ENCODE data around the gene NET1.
"Not testable (repeated sequence)": the region's sequence is repeated elsewhere in the genome, so short reads cannot be mapped to it uniquely, and the experiment has no call there.

Gene NET1

DNA sequence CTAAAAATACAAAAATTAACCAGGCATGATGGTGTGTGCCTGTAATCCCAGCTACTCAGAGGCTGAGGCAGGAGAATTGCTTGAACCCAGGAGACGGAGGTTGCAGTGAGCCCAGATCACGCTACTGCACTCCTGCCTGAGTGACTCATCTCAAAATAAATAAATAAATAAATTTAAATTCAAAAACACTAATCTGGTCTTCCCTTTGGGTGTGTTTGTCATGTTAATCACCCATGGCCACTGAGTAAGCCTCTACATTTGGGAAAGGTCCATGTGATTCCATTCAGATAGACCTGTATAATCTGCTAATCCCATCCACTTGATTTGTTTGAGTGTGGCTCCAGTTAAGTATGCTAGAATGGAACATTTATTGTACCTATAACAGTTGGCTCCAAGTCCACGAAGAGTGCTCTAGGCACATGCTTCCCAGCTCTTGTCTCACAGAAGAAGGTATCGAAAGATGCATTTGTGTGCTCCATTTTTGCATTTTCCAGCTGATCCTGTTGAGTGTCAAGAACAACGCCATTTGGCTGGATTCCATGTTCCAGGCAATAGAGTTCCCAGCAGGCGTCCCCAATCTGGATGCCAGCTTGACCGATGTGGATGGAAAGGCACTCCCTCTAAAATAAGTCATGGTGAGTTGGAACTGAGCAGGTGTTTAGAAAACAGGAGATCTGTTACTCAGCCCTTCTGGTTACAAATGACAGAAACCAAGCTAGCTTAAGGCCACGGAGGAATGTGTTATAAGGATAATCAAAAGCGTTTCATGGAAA lies 11.7 kb upstream of the NET1 start:
- DNase-seq, result no peak

DNA sequence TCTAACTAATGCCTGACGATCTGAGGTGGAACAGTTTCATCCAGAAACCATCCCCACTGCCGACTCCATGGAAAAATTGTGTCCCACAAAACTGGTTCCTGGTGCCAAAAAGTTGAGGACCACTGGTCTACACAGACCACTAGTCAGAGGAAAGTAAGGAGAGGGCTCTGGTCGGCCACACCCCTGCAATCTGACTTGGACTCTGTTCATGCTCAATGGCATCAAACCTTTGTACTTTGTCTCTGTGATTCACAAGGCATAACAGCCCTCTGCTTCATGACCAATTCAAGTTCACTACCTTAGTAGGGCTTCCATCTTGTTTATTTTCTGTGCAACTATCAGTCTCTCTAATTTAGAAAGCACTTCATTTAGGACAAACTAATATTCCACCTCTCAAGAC lies 9.6 kb upstream of the NET1 start:
- DNase-seq, result no peak

DNA sequence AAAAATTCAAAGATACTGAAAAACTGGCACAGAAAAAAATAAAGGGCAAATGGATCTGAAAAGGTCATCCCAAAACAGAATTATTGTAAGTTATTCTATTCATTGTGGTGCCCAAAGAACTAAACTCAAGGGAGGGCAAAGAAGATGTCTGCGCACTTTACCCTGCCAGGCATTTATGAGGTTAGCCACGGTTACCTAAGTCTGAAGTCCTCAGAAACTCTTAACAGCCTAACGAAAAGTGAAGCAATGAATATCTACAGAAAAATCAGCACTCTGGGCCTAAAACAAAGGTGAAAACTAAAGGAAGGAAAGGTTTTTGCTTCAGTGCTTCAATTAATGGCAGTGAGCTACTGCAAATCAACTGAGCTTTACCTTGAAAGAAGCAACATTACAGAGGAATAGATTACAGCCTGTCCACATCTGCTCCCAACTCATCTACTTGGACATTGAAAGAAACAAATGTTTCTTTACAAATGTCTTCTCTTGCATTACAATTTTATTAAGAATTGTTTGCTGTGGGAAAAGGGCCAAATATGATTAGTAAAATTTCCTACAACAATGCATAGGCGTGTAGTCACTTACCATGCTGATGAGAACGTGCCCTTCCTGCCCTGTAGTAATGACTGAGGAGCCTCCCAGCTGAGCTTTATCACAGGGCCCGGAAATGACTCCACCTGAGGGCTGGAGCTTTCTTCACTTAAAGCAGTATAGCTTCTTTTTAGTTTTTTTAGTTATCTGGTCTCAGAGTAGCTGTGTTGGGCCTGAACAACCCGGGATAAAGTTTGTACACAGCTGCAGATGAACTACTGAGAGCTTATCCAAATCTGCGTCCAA lies 7.9 kb upstream of the NET1 start, which contains the start of gene TUBAL3:
Gene TUBAL3, minus strand, starts transcription at position 621 of the 834 bp plus-strand sequence. Its CDS starts 36 bp downstream, at position 585.
- no peak for DNase-seq

DNA sequence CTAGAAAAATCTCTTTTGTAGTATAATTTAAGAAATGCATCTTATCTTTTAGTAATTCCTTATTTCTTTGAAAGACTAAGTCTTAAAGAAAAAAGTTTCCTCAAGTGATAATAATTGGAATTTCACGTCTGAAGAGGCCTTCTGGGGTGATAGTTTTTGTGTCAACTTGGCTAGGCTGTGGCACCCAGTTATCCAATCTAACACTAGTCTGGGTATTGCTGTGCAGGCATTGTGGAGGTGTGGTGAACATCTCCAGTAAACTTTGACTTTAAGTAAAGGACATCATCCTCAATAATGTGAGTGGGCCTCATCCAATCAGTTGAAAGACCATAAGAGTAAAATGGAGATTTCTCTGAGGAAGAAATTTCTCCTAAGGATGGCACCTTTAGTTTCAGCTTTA lies 5.4 kb upstream of the NET1 start:
- DNase-seq, result no peak

DNA sequence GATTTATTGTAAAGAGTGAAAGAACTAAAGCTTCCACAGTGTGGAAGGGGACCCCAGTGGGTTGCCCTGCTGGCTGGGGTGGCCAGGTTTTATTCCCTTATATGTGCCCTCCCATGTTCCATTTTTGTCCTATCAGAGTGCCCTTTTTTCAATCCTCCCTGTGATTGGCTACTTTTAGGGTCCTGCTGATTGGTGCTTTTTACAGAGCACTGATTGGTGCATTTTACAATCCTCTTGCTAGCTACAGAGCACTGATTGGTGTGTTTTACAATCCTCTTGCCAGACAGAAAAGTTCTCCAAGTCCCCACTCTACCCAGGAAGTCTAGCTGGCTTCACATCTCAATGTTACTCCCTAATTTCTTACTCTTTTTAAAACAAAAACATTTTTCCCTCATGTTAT lies 1.6 kb upstream of the NET1 start:
- not testable (repeated sequence) for DNase-seq

DNA sequence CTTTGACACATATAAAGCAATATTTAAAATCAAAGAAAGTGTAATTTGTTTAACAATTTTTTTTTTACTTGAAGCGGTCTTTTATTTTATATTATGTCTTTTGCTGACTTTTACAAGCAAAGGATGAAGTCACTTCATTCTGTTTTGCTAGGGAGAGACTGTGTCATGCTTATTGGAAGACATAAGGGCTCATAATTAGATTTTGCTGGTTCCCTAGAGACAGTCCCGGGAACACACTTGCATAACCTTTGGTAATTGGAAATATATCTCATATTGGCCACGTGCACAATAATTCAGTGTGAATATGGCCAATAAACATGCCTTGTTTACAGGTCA lies 448 bp upstream of the NET1 start:
- DNase-seq, result peak in 1 of 2 experiments; percentile 37

DNA sequence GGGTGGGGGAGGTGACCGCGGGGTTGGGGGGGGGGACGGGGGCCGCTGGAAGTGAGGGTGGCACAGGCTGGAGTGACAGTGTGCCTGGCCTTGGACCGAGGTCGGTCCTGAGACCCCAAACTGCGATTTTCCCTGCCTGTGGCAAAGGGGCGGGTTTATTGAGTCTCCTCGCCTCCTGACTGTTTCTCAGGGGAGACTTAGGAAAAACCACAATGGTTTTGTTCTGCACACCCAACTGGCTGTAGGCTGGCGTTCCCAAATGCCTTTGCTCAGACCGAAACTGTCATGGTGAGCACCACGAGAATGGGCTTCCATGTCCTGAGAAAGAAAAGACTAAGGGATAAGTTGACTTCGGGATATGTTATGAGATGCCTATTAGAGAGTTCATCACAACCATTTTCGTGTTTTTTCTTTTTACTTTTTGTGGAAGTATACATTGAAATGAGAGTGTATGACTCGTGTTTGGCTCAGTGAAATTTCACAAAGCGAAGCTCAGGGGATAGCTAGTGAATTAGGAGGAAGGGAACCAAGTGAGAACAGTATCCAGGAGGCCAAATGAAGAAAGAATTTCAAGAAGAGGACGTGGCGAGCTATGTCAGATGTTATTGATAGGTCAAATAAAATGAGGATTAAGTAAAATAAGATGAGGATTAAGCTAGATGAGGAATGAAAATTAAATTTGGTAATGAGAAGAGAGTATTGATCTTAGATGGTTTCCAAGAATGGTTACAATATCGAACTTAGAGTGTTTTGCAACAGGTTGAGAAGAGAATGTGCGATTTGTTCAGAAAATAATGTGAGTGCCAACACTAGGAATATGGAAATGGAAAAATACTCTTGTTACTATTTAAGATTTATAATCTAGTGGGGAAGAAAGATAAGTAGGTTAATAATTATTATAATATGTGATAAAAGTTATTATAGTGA lies 918 bp downstream of the NET1 start:
- DNase-seq, result peak; percentile 65 to 69

DNA sequence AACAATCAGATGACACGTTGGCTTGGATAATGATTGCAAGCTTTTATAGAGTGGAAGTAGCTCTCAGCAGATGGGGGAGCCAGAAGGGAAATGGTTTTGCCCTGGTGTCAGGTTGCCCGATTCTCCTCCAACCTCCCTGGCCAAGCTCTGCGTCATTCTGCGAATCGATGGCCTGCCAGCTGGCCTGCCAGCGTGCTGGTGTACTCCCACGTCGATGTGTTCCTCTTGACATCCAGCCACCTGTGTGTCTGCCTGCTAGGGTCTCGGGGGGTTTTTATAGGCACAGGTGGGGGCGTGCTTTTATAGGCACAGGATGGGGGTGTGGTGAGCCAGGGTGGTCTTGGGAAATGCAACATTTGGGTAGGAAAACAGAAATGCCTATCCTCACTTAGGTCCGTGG lies 4.6 kb downstream of the NET1 start:
- DNase-seq, result peak; percentile 94

DNA sequence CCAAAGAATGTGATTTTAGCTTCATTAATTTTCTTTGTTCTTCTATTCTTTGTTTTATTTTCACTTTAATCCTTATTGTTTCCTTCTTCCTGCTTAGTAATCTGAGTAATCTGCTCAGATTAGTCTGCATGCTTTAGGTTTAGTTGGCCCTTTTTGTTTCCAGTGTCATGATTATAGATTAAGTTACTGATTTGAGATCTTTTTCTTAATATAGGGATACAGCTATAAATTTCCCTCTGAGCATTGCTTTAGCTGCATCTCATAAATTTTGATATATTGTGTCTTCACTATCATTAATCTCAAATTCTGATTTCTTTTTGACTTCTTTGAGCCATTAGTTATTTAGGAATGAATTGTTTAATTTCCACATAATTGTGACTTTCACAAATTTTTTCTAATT lies 6.2 kb downstream of the NET1 start:
- DNase-seq, result no peak

DNA sequence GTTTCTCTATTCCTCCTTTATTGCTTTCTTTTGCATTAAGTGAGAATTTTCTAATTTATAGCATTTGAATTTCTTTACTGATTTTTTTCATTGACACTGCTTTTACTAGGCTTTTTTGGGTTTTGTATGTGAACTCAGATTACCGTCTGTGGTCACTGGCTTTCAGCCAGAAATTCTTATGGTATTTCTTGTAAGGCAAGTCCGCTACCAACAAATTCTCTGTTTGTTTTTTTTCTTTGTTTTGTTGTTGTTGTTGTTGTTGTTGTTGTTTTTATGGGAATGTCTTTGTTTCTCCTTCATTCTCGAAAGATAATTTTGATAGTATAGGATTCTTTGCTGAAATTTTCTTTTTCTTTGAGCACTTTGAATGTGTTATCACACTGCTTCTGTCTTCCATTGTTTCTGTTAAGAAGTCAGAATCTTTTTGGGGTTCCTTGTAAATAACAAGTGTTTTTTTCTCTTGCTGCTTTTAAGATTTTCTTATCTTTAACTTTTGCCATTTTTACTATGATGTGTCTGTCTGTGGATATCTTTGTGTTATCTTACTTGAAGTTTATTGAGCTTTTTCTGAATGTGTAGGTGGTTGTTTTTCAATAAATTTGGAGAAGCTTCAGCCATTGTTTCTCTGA lies 7.2 kb downstream of the NET1 start:
- DNase-seq, result no peak

DNA sequence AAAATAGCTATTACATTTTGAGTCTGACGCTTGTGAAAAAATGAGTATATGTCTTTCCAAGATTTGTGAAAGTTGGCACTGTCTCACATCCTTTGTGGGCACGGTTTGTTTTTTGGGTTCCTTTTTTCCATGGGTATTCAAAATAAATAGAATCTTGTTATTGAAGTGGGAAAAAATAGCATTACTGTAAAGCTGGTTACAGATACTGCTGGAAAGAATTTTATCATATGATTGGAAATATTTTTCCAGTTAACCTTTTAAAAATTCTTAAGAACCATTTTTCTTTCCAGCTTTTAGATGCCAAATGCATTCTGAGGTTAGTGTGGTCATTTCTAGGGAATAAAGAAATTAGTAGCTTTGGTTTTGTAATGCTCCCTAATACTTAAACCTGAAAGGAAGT lies 11.4 kb downstream of the NET1 start:
- no peak for DNase-seq

DNA sequence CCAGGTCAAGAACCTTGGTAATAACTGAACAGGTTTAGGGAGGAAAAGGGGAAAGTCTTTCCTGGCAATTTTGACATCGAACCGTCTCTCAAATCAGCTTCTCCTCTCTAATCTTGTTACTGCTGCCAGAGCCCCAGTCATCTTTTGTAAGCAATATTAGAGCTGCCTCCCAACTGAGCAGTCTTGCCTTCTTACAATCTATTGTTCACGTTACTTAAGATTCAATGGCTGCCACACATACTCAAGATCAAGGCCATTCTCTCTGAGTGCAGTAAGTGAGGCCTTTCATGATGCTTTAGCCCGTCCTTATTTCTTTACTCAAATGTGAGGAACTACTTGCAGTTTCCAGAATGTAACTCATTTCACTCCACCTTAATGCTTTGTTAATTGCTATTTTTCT lies 12.4 kb downstream of the NET1 start:
- DNase-seq, result no peak

DNA sequence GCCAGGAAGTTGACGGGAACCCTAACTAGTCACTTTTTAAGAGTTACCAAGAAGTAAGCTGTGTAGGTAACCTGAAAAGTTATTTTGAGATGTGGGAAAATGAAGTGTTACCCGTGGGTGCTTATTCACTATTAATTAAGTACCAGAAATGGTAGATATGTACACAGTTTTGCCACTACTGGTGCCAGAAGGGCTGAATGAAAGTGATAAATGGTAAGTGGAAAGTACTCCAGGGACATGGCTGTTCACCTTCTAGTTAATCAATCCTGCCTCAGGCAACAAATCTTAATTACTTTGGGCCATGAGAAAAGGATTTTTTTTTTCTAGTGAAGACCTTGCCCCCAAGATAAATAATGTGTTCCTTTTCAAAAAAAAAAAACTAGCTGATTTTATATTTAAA lies 15.8 kb downstream of the NET1 start:
- no peak for DNase-seq

DNA sequence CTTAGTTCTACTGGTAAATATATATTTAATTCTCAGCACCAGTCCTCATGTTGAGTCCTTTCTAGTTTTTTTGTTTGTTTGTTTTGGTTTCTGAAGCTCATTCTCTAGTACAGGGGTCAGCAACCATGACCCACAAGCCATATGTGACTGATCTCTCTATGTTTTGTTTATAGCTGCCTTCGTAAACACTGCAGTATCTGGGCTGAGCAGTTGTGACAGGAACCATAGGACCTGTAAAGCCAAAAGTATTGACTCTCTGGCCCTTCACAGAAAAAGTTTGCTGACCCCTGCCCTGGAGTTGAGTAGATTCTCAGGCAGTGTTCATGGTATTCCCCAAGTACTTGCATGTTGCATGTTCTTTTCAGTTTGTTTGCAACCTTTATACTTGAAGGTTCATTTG lies 20.8 kb downstream of the NET1 start:
- DNase-seq, result no peak

DNA sequence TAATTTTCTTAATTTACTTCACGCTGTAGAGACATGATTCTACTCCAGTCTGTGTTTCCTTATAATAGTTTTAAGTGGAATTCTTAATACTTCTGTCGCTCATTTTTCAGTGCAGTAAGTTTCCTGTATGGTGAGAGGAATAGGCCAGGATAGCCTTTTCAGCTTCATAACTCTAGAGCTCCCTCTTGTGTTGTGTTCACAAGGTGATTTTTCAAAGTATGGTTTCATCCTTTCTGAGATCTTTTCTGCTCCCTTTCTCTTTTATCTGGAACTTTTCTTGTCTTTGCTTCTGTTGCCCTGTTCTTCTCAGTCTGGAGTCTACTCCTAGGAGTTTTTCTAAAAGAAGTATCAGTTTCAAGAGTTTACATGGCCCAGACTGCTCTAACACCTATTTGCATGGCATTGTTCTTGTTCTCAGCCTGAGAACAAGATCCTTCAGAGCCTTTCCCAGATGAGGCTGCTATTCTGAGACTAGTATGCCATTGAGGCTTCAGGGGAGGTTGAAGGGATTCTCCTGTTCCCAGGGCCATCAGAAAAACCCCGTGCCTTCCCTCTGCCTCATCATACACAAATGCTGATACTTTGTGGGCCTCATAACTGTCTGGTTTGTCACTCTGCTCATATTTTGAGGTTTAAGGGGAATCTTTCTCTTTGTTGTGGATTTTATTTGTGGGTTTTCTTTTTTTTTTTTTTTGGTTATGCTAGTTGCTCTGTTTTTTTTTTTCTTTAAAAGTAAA lies 21.8 kb downstream of the NET1 start:
- peak; percentile 88 to 90 for DNase-seq

DNA sequence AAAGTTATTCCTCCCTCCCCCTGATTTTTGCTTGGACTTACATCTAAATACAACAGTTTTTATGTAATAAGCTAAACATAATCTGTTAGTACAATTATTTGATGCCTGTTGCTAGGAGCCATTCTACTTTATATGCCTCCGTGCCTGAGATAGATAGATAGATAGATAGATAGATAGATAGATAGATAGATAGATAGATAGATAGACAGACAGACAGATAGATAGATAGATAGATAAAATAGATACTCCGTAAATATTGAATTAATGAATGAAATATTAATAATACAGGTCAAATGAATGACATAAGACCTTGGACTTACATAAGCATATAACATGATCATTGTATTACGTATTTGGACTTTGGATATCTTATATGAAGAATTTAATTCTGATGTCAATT lies 23.0 kb downstream of the NET1 start:
- no peak for DNase-seq

DNA sequence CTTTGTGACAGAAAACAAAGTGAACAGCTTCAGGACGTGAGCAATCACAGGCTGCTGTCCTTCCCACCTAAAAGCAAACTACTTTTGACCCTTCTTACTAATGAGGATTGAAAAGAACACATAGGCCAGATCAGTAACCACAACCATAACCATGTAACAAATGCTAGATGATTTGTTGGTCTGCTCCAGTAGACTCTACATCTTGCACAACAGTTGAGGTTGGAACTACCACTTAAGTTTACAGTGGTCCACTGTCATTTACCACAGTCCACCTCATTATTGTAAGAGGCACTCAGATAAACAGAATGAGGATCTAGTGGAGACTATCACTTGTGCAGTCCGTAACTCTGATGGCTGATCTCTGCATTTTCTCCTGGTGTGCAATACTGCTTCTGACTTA lies 27.8 kb downstream of the NET1 start:
- DNase-seq, result no peak

DNA sequence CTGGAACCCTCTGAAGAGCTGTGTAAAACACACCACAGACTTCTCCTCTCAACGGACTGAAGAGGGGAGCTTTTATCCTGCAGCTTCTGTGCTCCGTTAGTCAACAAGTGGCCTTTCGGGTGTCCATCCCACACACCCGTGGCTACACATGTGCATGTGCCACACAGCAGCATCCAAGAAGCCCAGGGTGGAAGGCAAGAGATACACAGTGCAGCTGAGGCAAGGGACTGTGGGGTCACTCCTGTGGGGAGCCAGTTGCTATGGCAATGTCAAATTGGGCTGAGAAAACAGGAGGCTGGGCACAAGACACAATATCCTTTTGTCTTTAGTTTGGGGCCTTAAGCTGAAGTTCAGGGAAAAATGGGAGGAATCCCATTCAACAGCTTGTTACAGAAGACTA lies 28.7 kb downstream of the NET1 start:
- DNase-seq, result no peak

DNA sequence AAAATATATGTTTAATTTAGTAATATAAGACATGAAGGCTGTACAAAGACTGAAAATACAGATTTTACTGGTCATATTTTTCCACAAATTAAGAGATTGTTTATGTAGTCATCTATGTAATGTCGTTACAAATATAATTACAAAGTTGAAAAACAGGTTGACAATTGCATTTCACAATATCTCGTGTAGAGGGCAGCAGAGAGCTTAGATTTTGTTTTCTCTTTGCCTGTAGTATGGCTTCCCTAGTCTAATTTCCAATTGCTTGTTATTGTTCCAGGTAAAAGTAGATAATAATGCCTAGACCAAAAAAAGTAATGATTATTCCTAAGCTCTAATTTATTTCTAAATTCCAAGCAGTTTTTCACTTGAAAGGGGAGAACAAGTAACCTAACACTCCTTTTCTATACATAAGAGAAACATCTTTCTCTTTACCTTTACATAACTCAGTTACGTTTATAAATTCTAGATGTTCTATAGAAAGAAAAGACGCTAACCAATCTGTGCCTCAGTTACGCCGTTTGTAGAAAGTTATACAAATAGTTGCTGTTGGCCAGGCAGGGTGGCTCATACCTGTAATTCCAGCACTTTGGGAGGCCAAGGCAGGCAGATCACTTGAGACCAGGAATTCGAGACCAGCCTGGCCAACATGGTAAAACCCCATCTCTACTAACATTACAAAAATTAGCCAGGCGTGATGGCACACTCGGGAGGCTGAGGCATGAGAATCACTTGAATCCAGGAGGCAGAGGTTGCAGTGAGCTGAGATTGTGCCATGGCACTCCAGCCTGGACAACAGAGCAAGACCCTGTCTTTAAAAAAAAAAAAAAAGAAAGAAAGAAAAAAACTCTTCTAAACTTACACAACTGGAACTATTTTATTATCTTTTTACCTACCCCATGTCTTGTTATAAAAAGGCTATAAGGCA lies 30.0 kb downstream of the NET1 start:
- peak; percentile 78 to 92 for DNase-seq

DNA sequence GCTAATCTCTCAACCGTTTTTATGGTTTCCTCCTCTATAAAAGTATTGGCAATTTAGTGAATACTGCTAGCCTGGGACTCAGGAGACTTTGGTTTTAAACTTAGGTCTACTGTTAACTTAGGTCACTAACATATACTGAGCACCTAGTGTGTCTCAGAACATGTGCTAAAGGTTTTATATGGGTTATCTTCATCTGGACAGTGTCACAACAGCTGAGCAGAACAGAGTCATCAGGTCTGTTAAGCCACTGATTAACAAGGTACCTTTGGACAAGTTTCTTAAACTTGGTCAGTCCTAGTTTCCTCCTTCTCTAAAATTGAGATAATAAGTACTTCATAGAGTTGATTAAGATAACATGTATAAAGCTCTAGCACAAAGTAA lies 30.6 kb downstream of the NET1 start:
- no peak for DNase-seq

DNA sequence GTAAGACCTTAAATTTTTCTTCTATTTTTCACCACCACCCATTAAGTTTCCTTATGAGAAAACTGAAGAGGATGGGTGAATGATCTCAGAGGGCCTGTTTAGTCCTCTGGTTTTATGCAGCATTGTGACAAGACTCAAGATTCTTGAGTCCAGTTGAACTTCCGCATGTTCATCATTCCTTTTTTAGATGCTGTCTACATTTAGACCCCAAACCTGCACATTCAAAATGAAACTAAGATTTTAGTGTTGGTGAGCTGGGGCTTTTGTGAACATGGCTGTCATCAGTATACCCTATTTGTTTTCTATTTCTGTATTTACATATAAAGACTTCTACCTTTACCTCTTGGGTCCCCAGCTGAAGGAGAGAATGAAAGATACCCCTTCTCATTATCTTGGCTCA lies 31.1 kb downstream of the NET1 start:
- DNase-seq, result no peak

Data from Kasumi-1 (cell line).